Ovary (tissue), 3 donors: ENCODE results near the gene RIN3.

Experiments used
- POLR2A ChIP-seq: fragments of 450-650 bp; IDR thresholded peaks from one replicate; pipeline ENCODE4 v1.6.1; 2017; ENCODE audit warnings: antibody characterized with exemption, mild to moderate bottlenecking, moderate library complexity
- TF ChIP-seq, protein P1 (sequence below), 3 donors: fragments of 450-650 bp in 2 of 3; fragments of 200-600 bp in 1 of 3; IDR thresholded peaks; one replicate each; pipeline versions ENCODE4 v1.5.1 to v1.8.0; 2016 to 2022; ENCODE audit warnings: antibody characterized with exemption in 3 of 3, mild to moderate bottlenecking in 1 of 3
- donor health status: DM: no; HTN: no; CAD: no.

GRCh38 chr14:92645841-92646478, 132.4 kb downstream of the RIN3 start:
- no peak for TF ChIP-seq POLR2A
- TF ChIP-seq, protein P1, sequence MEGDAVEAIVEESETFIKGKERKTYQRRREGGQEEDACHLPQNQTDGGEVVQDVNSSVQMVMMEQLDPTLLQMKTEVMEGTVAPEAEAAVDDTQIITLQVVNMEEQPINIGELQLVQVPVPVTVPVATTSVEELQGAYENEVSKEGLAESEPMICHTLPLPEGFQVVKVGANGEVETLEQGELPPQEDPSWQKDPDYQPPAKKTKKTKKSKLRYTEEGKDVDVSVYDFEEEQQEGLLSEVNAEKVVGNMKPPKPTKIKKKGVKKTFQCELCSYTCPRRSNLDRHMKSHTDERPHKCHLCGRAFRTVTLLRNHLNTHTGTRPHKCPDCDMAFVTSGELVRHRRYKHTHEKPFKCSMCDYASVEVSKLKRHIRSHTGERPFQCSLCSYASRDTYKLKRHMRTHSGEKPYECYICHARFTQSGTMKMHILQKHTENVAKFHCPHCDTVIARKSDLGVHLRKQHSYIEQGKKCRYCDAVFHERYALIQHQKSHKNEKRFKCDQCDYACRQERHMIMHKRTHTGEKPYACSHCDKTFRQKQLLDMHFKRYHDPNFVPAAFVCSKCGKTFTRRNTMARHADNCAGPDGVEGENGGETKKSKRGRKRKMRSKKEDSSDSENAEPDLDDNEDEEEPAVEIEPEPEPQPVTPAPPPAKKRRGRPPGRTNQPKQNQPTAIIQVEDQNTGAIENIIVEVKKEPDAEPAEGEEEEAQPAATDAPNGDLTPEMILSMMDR (IDR thresholded peaks at IDR 0.05), result no peak
